C4-2B (cell line): ENCODE data around the gene L3MBTL4.

Source experiments
- H3K27ac ChIP-seq: fragments of 450-650 bp; 2 replicates; pipeline ENCODE4 v1.5.1; 2017
- ZFX ChIP-seq: fragments of 450-650 bp; IDR thresholded peaks from 2 replicates; pipeline ENCODE4 v1.6.1; 2017
- TF ChIP-seq, protein P1 (sequence below): fragments of 450-650 bp; conservative IDR thresholded peaks from 2 replicates; pipeline ENCODE4 v1.5.1; 2017; ENCODE audit warnings: mild to moderate bottlenecking

Gene L3MBTL4

DNA sequence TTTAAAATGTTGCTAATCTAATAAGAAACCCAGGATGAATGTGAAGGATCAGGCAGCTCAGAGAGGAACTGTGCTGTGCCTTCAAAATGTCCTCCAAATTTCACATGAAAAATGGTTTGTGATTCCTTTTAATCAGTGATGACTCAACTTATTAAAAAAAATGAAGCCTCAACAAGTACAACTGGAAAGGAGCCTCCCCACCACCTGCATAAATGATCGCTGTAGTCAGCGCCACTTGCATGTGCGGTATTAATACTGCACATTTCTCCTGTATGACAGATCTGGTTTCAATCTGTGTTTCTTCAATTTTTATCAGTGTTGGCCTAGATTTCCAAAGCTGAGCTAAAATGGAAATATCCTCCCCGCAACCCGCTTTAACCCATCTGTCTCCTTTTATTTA is 404.4 kb downstream of the L3MBTL4 start:
- TF ChIP-seq, protein P1, sequence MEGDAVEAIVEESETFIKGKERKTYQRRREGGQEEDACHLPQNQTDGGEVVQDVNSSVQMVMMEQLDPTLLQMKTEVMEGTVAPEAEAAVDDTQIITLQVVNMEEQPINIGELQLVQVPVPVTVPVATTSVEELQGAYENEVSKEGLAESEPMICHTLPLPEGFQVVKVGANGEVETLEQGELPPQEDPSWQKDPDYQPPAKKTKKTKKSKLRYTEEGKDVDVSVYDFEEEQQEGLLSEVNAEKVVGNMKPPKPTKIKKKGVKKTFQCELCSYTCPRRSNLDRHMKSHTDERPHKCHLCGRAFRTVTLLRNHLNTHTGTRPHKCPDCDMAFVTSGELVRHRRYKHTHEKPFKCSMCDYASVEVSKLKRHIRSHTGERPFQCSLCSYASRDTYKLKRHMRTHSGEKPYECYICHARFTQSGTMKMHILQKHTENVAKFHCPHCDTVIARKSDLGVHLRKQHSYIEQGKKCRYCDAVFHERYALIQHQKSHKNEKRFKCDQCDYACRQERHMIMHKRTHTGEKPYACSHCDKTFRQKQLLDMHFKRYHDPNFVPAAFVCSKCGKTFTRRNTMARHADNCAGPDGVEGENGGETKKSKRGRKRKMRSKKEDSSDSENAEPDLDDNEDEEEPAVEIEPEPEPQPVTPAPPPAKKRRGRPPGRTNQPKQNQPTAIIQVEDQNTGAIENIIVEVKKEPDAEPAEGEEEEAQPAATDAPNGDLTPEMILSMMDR: no peak
- TF ChIP-seq ZFX: no peak
- no peak overlapping the region for H3K27ac ChIP-seq

DNA sequence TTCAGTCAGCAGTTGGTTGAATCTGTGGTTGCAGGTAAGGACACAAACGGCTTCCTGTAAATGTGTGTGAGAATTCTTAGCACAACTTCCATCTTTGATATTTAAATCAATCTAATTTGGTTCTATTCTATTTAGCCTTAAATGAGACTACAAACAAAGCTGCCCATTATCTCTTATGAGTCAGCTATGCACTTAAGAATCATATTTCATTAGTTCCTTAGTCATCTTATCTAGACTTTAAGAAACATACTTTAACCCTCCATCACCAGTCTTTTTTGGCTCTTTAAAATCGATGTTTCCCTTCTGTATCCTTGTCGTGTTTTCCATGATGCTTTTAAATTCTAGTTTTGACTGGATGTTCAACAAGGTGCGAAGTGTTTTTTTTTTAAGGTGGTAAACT is 405.0 kb downstream of the L3MBTL4 start:
- no peak overlapping the region for H3K27ac ChIP-seq
- TF ChIP-seq ZFX: no peak
- TF ChIP-seq, protein P1: no peak

DNA sequence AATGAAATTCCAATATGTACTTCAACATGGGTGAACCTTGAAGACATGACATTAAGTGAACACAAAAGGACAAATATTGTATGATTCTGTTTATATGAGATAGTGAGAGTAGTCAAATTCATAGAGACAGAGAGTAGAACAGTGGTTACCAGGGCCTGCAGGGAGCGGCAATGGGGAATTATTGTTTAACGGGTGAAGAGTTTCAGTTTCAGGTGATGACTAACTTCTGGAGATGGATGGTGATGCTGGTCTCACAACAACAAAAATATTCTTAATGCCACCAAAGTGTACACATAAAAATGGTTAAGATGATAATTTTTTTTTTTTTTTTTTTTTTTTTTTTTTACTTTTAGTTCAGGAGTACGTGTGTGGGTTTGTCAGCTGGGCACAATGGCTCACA is 410.0 kb downstream of the L3MBTL4 start:
- TF ChIP-seq, protein P1: no peak
- TF ChIP-seq ZFX: no peak

DNA sequence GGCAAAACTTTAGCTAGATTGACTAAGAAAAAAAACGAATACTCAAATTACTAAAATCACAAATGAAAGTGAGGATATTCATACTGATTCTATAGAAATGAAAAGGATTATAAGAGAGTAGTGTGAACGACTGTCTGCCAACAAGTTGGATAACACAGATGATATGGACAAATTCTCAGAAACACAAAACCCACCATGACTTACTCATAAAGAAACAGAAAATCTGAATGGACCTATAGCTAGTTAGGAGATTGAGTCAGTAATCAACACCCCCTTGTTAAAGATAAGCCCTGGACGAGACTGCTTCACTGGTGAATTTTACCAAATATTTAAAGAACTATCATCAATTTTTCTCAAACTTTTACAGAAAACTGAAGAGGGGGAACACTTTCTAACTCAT is 410.6 kb downstream of the L3MBTL4 start:
- no peak overlapping the region for H3K27ac ChIP-seq
- TF ChIP-seq, protein P1: no peak
- TF ChIP-seq ZFX: no peak

More for the DNA sequence above, 410.0 kb downstream of the L3MBTL4 start:
- H3K27ac ChIP-seq: no peak overlapping the region

DNA sequence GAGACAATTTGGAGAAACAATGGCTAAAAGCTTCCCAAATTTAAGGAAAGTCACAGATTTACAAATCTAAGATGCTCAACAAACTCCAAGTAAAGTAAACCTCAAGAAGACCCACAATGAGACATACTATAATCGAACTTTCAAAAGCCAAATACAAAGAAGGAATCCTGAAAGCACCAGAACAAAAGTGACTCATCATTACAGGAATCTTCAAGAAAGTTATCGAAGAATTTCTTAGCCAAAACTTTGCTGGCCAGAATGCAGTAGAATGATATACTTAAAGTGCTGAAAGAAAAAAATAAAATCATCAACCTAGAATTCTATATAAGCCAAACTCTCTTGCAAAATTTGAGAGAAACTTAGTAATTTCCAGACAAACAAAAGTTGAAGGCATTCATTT is 412.8 kb downstream of the L3MBTL4 start:
- no peak for TF ChIP-seq ZFX
- TF ChIP-seq, protein P1: no peak
- no peak overlapping the region for H3K27ac ChIP-seq

DNA sequence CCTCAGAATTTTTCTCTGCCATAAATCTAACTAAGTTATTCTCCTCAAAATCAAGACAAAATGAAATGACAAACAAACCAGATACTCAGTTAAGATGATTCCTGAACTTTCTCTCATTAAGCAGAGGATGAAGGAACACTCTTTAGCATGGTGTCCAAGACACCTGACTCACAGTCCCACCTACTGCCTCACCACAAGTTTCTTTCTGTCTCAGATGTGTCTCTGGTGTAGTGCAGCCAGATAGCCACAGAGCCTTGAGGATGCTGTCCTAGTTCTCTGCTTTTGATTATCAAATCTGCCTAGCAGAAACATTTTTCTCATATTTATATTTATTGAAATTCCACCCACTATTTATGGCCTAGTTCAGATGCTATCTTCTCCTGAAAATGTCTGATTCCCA is 415.8 kb downstream of the L3MBTL4 start:
- H3K27ac ChIP-seq: no peak overlapping the region
- no peak for TF ChIP-seq ZFX
- TF ChIP-seq, protein P1: no peak

DNA sequence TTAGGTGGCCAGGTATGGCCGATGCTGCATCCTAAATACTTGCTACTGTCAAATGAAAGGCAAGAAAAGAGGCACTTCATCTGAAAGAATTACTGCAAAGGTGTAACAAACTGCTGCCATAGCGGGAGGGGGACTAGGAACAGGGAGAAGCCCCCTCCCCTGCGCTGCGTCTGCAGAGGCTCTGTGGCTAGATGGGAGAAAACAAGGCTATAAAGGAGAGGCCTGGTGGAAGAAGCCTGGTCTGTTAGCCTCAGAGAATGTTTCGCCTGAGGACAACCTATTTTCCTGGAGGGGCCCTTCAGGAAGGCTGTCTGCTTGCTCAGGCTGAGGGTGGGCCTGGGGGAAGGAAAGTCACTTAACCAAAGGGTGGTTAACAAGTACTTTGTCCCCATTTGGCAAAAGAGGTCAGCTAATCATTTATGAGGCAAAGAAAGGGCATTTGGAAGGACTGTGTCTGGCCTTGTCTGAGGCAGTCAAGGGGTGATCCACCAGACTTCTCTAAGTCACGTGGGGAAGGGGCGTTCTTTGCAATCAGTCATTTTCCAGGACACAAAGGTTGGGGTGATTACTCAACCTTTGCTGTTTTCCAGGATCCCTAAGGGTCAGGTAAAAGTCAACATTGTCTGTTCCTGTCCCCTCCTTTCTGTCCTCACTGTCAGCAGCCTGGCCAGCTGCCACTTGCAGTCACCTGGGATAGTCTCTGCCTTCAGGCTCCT is 416.4 kb downstream of the L3MBTL4 start:
- TF ChIP-seq, protein P1: no peak
- no peak for TF ChIP-seq ZFX
- no peak overlapping the region for H3K27ac ChIP-seq
